ENCODE results near the gene PNPLA7. TPM values are rescaled to one million over a fixed set of nuclear protein-coding genes. Genes with fewer than 3 reads are reported as not detected.

The PNPLA7 gene
- total RNA-seq, 1 donor from 2014 or later, result 7.2 TPM

- Mint-ChIP-seq H3K4me1 (ENCODE audit: unreplicated experiment) (no peaks in the 10 kb centered on the region), H3K27ac (ENCODE audit: unreplicated experiment) (no peak overlapping the region), H3K36me3 (ENCODE audit: unreplicated experiment) (peaks cover 3% of the 10 kb centered on the region), H3K4me3 (ENCODE audit: unreplicated experiment) (no peak overlapping the region), H3K9me3 (ENCODE audit: unreplicated experiment) (no peaks in the 10 kb centered on the region), H3K27me3 (ENCODE audit: unreplicated experiment) (no peaks in the 10 kb centered on the region)
- no peak for DNase-seq (ENCODE audit: extremely low spot score, unreplicated experiment)
- no peak for TF ChIP-seq CTCF (IDR thresholded peaks at IDR 0.05)
Measured at GRCh38 chr9:137493364-137494103, 56.7 kb downstream of the PNPLA7 start.

GRCh38 chr9:137492464-137493363 lies 57.5 kb downstream of the PNPLA7 start:
- TF ChIP-seq CTCF (IDR thresholded peaks at IDR 0.05), result no peak
- Mint-ChIP-seq H3K36me3 (ENCODE audit: unreplicated experiment) (peaks cover 3% of the 10 kb centered on the region), H3K4me1 (ENCODE audit: unreplicated experiment) (no peaks in the 10 kb centered on the region), H3K9me3 (ENCODE audit: unreplicated experiment) (no peaks in the 10 kb centered on the region), H3K27ac (ENCODE audit: unreplicated experiment) (no peak overlapping the region), H3K27me3 (ENCODE audit: unreplicated experiment) (no peaks in the 10 kb centered on the region), H3K4me3 (ENCODE audit: unreplicated experiment) (no peak overlapping the region)
- DNase-seq (ENCODE audit: extremely low spot score, unreplicated experiment), result no peak

- TF ChIP-seq CTCF (IDR thresholded peaks at IDR 0.05), result no peak
- no peak for DNase-seq (ENCODE audit: extremely low spot score, unreplicated experiment)
- Mint-ChIP-seq H3K4me3 (ENCODE audit: unreplicated experiment) (no peak overlapping the region), H3K27ac (ENCODE audit: unreplicated experiment) (no peak overlapping the region), H3K9me3 (ENCODE audit: unreplicated experiment) (no peaks in the 10 kb centered on the region), H3K36me3 (ENCODE audit: unreplicated experiment) (peaks cover 3% of the 10 kb centered on the region), H3K4me1 (ENCODE audit: unreplicated experiment) (no peaks in the 10 kb centered on the region), H3K27me3 (ENCODE audit: unreplicated experiment) (no peaks in the 10 kb centered on the region)
Measured at GRCh38 chr9:137491735-137492432, 58.3 kb downstream of the PNPLA7 start.

- H3K27me3 Mint-ChIP-seq (ENCODE audit: unreplicated experiment), result no peaks in the 10 kb centered on the region
- H3K4me3 Mint-ChIP-seq (ENCODE audit: unreplicated experiment), result no peak overlapping the region
- DNase-seq (ENCODE audit: extremely low spot score, unreplicated experiment), result no peak
- no peak overlapping the region for H3K27ac Mint-ChIP-seq (ENCODE audit: unreplicated experiment)
- TF ChIP-seq CTCF (IDR thresholded peaks at IDR 0.05), result no peak
- H3K36me3 Mint-ChIP-seq (ENCODE audit: unreplicated experiment), result peaks cover 3% of the 10 kb centered on the region
- H3K9me3 Mint-ChIP-seq (ENCODE audit: unreplicated experiment), result no peaks in the 10 kb centered on the region
- H3K4me1 Mint-ChIP-seq (ENCODE audit: unreplicated experiment), result no peaks in the 10 kb centered on the region
Measured at GRCh38 chr9:137490532-137491186, 59.5 kb downstream of the PNPLA7 start.
